HG02970 (cell line): Measurements from ENCODE around the gene SLC8A1.

ENCODE experiments used
- ATAC-seq: cut with Tn5 transposase; IDR thresholded peaks from one replicate; pipeline ENCODE4 v1.9.1; 2021; ENCODE audit warnings: mild to moderate bottlenecking, moderate library complexity, moderate number of reproducible peaks; ENCODE audit not compliant: unreplicated experiment, low FRiP score

The SLC8A1 gene

GRCh38 chr2:40255103-40255502 is 196.8 kb downstream of the SLC8A1 start:
- no peak for ATAC-seq

GRCh38 chr2:40254611-40255010 is 197.3 kb downstream of the SLC8A1 start:
- no peak for ATAC-seq

- ATAC-seq: no peak
Measured at GRCh38 chr2:40251137-40251536, 200.8 kb downstream of the SLC8A1 start.

GRCh38 chr2:40249577-40249976 is 202.3 kb downstream of the SLC8A1 start:
- no peak for ATAC-seq

GRCh38 chr2:40248294-40248693 is 203.6 kb downstream of the SLC8A1 start:
- no peak for ATAC-seq

GRCh38 chr2:40244675-40245074 is 207.2 kb downstream of the SLC8A1 start:
- ATAC-seq: no peak

GRCh38 chr2:40244251-40244650 is 207.6 kb downstream of the SLC8A1 start:
- no peak for ATAC-seq

GRCh38 chr2:40243581-40244187 is 208.2 kb downstream of the SLC8A1 start:
- no peak for ATAC-seq

- no peak for ATAC-seq
Measured at GRCh38 chr2:40242315-40242714, 209.6 kb downstream of the SLC8A1 start.

- ATAC-seq: no peak
Measured at GRCh38 chr2:40240070-40240469, 211.8 kb downstream of the SLC8A1 start.

GRCh38 chr2:40230707-40231432 is 221.0 kb downstream of the SLC8A1 start:
- no peak for ATAC-seq

GRCh38 chr2:40230186-40230585 is 221.7 kb downstream of the SLC8A1 start:
- ATAC-seq: no peak

GRCh38 chr2:40228310-40228709 is 223.6 kb downstream of the SLC8A1 start:
- ATAC-seq: no peak

GRCh38 chr2:40227210-40227609 is 224.7 kb downstream of the SLC8A1 start:
- no peak for ATAC-seq

- ATAC-seq: no peak
Measured at GRCh38 chr2:40226637-40227036, 225.3 kb downstream of the SLC8A1 start.

- no peak for ATAC-seq
Measured at GRCh38 chr2:40225670-40226210, 226.2 kb downstream of the SLC8A1 start.

- no peak for ATAC-seq
Measured at GRCh38 chr2:40224318-40224717, 227.6 kb downstream of the SLC8A1 start.

GRCh38 chr2:40220177-40220925 is 231.5 kb downstream of the SLC8A1 start:
- no peak for ATAC-seq

GRCh38 chr2:40219141-40219540 is 232.7 kb downstream of the SLC8A1 start:
- ATAC-seq: no peak

GRCh38 chr2:40218679-40219078 is 233.2 kb downstream of the SLC8A1 start:
- ATAC-seq: no peak

- ATAC-seq: no peak
Measured at GRCh38 chr2:40213619-40214018, 238.3 kb downstream of the SLC8A1 start.
